ENCODE measurements around the gene LRRC3B.
"Not testable (repeated sequence)": the region's sequence is repeated elsewhere in the genome, so short reads cannot be mapped to it uniquely, and the experiment has no call there.

Gene LRRC3B

GRCh38 chr3:26589678-26590077 is 32.9 kb upstream of the LRRC3B start:
- Histone ChIP-seq H3K27me3 (replicated peaks; ENCODE audit: control insufficient read depth, insufficient read depth, low read length) (no peaks in the 10 kb centered on the region), H3K4me3 (replicated peaks; ENCODE audit: low read depth, low read length) (no peak overlapping the region), H3K36me3 (ENCODE audit: control insufficient read depth, insufficient read depth, low read length) (no peaks in the 10 kb centered on the region)
- DNase-seq (ENCODE audit: extremely low read depth, insufficient read length): no peak
- TF ChIP-seq CTCF (IDR thresholded peaks at IDR 0.05; ENCODE audit: insufficient read depth, low read length, poor library complexity, severe bottlenecking): no peak

- H3K4me3 ChIP-seq (replicated peaks; ENCODE audit: low read depth, low read length): no peak overlapping the region
- DNase-seq (ENCODE audit: extremely low read depth, insufficient read length): no peak
- no peaks in the 10 kb centered on the region for H3K27me3 ChIP-seq (replicated peaks; ENCODE audit: control insufficient read depth, insufficient read depth, low read length)
- H3K36me3 ChIP-seq (ENCODE audit: control insufficient read depth, insufficient read depth, low read length): no peaks in the 10 kb centered on the region
- no peak for TF ChIP-seq CTCF (IDR thresholded peaks at IDR 0.05; ENCODE audit: insufficient read depth, low read length, poor library complexity, severe bottlenecking)
Observed at GRCh38 chr3:26590919-26591484, 31.6 kb upstream of the LRRC3B start.

GRCh38 chr3:26591926-26592325 is 30.6 kb upstream of the LRRC3B start:
- no peak for TF ChIP-seq CTCF (IDR thresholded peaks at IDR 0.05; ENCODE audit: insufficient read depth, low read length, poor library complexity, severe bottlenecking)
- H3K27me3 ChIP-seq (replicated peaks; ENCODE audit: control insufficient read depth, insufficient read depth, low read length): no peaks in the 10 kb centered on the region
- no peak for DNase-seq (ENCODE audit: extremely low read depth, insufficient read length)
- no peak overlapping the region for H3K4me3 ChIP-seq (replicated peaks; ENCODE audit: low read depth, low read length)
- H3K36me3 ChIP-seq (ENCODE audit: control insufficient read depth, insufficient read depth, low read length): no peaks in the 10 kb centered on the region

- no peak for TF ChIP-seq CTCF (IDR thresholded peaks at IDR 0.05; ENCODE audit: insufficient read depth, low read length, poor library complexity, severe bottlenecking)
- H3K4me3 ChIP-seq (replicated peaks; ENCODE audit: low read depth, low read length): no peak overlapping the region
- H3K27me3 ChIP-seq (replicated peaks; ENCODE audit: control insufficient read depth, insufficient read depth, low read length): no peaks in the 10 kb centered on the region
- no peaks in the 10 kb centered on the region for H3K36me3 ChIP-seq (ENCODE audit: control insufficient read depth, insufficient read depth, low read length)
- no peak for DNase-seq (ENCODE audit: extremely low read depth, insufficient read length)
Observed at GRCh38 chr3:26592451-26592850, 30.1 kb upstream of the LRRC3B start.

GRCh38 chr3:26596335-26596734 is 26.2 kb upstream of the LRRC3B start:
- Histone ChIP-seq H3K36me3 (ENCODE audit: control insufficient read depth, insufficient read depth, low read length) (no peaks in the 10 kb centered on the region), H3K4me3 (replicated peaks; ENCODE audit: low read depth, low read length) (no peak overlapping the region), H3K27me3 (replicated peaks; ENCODE audit: control insufficient read depth, insufficient read depth, low read length) (no peaks in the 10 kb centered on the region)
- no peak for DNase-seq (ENCODE audit: extremely low read depth, insufficient read length)
- TF ChIP-seq CTCF (IDR thresholded peaks at IDR 0.05; ENCODE audit: insufficient read depth, low read length, poor library complexity, severe bottlenecking): no peak

- DNase-seq (ENCODE audit: extremely low read depth, insufficient read length); H3K36me3 ChIP-seq (ENCODE audit: control insufficient read depth, insufficient read depth, low read length); H3K27me3 ChIP-seq (replicated peaks; ENCODE audit: control insufficient read depth, insufficient read depth, low read length); H3K4me3 ChIP-seq (replicated peaks; ENCODE audit: low read depth, low read length): not testable (repeated sequence)
Observed at GRCh38 chr3:26603311-26603710, 19.3 kb upstream of the LRRC3B start.

- H3K4me3 ChIP-seq (replicated peaks; ENCODE audit: low read depth, low read length); DNase-seq (ENCODE audit: extremely low read depth, insufficient read length); H3K27me3 ChIP-seq (replicated peaks; ENCODE audit: control insufficient read depth, insufficient read depth, low read length); H3K36me3 ChIP-seq (ENCODE audit: control insufficient read depth, insufficient read depth, low read length): not testable (repeated sequence)
Observed at GRCh38 chr3:26603771-26604170, 18.8 kb upstream of the LRRC3B start.
